Tibial artery (tissue), 4 donors: ENCODE measurements around the gene ZNF155.
A peak's percentile ranks its signal among the peaks of the same experiment; 100 is the strongest.

Source experiments
- DNase-seq, 2 donors: peaks; one replicate each; pipeline ENCODE4 v3.0.0-alpha.2; 2019
- H3K27ac ChIP-seq, 2 donors: fragments of 200-600 bp; sonication (generic) in 1 of 2; 1 replicate in 1 of 2; 2 replicates in 1 of 2; pipeline ENCODE4 v1.5.1; 2018 to 2019; ENCODE audit warnings: mild to moderate bottlenecking in 1 of 2
- H3K27me3 ChIP-seq, 2 donors: fragments of 200-600 bp; sonication (generic) in 1 of 2; one replicate each; pipeline versions ENCODE4 v1.5.1 to v1.6.0; 2016 to 2019
- H3K36me3 ChIP-seq, 3 donors: fragments of 200-600 bp; sonication (generic) in 2 of 3; one replicate each; pipeline ENCODE4 v1.5.1; 2016 to 2019; ENCODE audit warnings: mild to moderate bottlenecking in 2 of 3
- H3K4me1 ChIP-seq, 4 donors: fragments of 200-600 bp; sonication (generic) in 2 of 4; 1 replicate in 3 of 4; 2 replicates in 1 of 4; pipeline ENCODE4 v1.5.1; 2016 to 2019
- H3K4me3 ChIP-seq, 2 donors: fragments of 200-600 bp; sonication (generic) in 1 of 2; 1 replicate in 1 of 2; 2 replicates in 1 of 2; pipeline ENCODE4 v1.5.1; 2018 to 2019; ENCODE audit warnings: mild to moderate bottlenecking in 2 of 2
- H3K9me3 ChIP-seq, 3 donors: fragments of 200-600 bp; sonication (generic) in 1 of 3; one replicate each; pipeline ENCODE4 v1.5.1; 2016 to 2019
- CTCF ChIP-seq, 2 experiments: fragments of 200-600 bp in 1 of 2; fragments of 450-650 bp in 1 of 2; IDR thresholded peaks; one replicate each; pipeline ENCODE4 v1.5.1; 2017 to 2019; ENCODE audit warnings: antibody characterized with exemption in 2 of 2, mild to moderate bottlenecking in 1 of 2, moderate library complexity in 1 of 2
- intact Hi-C: fragments of 100-400 bp; cut with DNase I; formaldehyde crosslinking; loops from one replicate; pipeline ENCODE4 v1.15.0; 2023; ENCODE audit warnings: low total_unique reads

Gene ZNF155

GRCh38 chr19:44025217-44025936, 41.4 kb downstream of the ZNF155 start, which contains the start of gene ZNF222:
Gene ZNF222 (plus strand): TSS chr19:44025379. CDS start chr19:44025437, 58 bp downstream.
- peaks cover 0 to 37% (median 26%) of the 10 kb centered on the region in 3 donors for H3K9me3 ChIP-seq
- peak within 1 kb of the TSS; percentile 66 to 71 for H3K4me3 ChIP-seq
- intact Hi-C loops, result no loop called here
- H3K27me3 ChIP-seq, result no peaks in the 10 kb centered on the region
- peak within 1 kb of the TSS; percentile 61 to 64 for H3K27ac ChIP-seq
- H3K36me3 ChIP-seq, result peaks cover 37 to 40% (median 38%) of the 10 kb centered on the region in 3 donors
- DNase-seq, result peak; percentile 84 to 88
- no peak for TF ChIP-seq CTCF (IDR thresholded peaks at IDR 0.05)
- H3K4me1 ChIP-seq, result peaks cover 0 to 14% (median 3%) of the 10 kb centered on the region in 4 donors

GRCh38 chr19:44026622-44027021, 42.6 kb downstream of the ZNF155 start:
- DNase-seq, result no peak
- Histone ChIP-seq H3K4me3 (no peak overlapping the region), H3K9me3 (peaks cover 0 to 49% (median 33%) of the 10 kb centered on the region in 3 donors), H3K4me1 (peaks cover 0 to 14% (median 3%) of the 10 kb centered on the region in 4 donors), H3K27me3 (no peaks in the 10 kb centered on the region), H3K27ac (no peak overlapping the region), H3K36me3 (peaks cover 49 to 53% (median 50%) of the 10 kb centered on the region in 3 donors)
- intact Hi-C loops, result no loop called here
- no peak for TF ChIP-seq CTCF (IDR thresholded peaks at IDR 0.05)

- DNase-seq, result no peak
- no peak for TF ChIP-seq CTCF (IDR thresholded peaks at IDR 0.05)
- H3K4me3 ChIP-seq, result no peak overlapping the region
- no peaks in the 10 kb centered on the region for H3K27me3 ChIP-seq
- H3K4me1 ChIP-seq, result no peaks in the 10 kb centered on the region
- H3K9me3 ChIP-seq, result peaks cover 4 to 95% (median 83%) of the 10 kb centered on the region in 3 donors
- no peak overlapping the region for H3K27ac ChIP-seq
- intact Hi-C loops, result no loop called here
- H3K36me3 ChIP-seq, result peaks cover 63 to 79% (median 70%) of the 10 kb centered on the region in 3 donors
Observed at GRCh38 chr19:44032001-44032610, 48.1 kb downstream of the ZNF155 start.

GRCh38 chr19:44042147-44042546, 58.2 kb downstream of the ZNF155 start:
- Histone ChIP-seq H3K27me3 (peaks cover 0 to 6% of the 10 kb centered on the region in 2 donors), H3K4me1 (no peaks in the 10 kb centered on the region), H3K4me3 (no peak overlapping the region), H3K9me3 (peaks cover 0 to 44% (median 14%) of the 10 kb centered on the region in 3 donors), H3K36me3 (peaks cover 0 to 3% (median 0%) of the 10 kb centered on the region in 3 donors), H3K27ac (no peak overlapping the region)
- intact Hi-C loops, result no loop called here
- no peak for TF ChIP-seq CTCF (IDR thresholded peaks at IDR 0.05)
- no peak for DNase-seq
